Testis (tissue), 3 donors: ENCODE measurements around the gene RASGRF1. TPM values are rescaled to one million over a fixed set of nuclear protein-coding genes. Genes with fewer than 3 reads are reported as not detected.

Source experiments
- DNase-seq: peaks from one replicate; pipeline ENCODE4 v3.0.0-alpha.2; 2019
- H3K27ac ChIP-seq, 2 donors: fragments of 200-600 bp; sonication (generic); one replicate each; pipeline ENCODE4 v1.5.1; 2019
- H3K27me3 ChIP-seq: fragments of 200-600 bp; sonication (generic); one replicate; pipeline ENCODE4 v1.5.1; 2019
- H3K36me3 ChIP-seq: fragments of 200-600 bp; sonication (generic); one replicate; pipeline ENCODE4 v1.5.1; 2017; ENCODE audit warnings: low read depth; ENCODE audit errors: missing control alignments
- H3K4me1 ChIP-seq: fragments of 200-600 bp; sonication (generic); one replicate; pipeline ENCODE4 v1.5.1; 2019
- H3K4me3 ChIP-seq, 2 donors: fragments of 200-600 bp; sonication (generic); one replicate each; pipeline ENCODE4 v1.5.1; 2017 to 2019
- H3K9me3 ChIP-seq: fragments of 200-600 bp; sonication (generic); one replicate; pipeline ENCODE4 v1.5.1; 2017
- POLR2A ChIP-seq: fragments of 450-650 bp; IDR thresholded peaks from one replicate; pipeline ENCODE4 v1.6.1; 2017; ENCODE audit warnings: antibody characterized with exemption, mild to moderate bottlenecking, moderate library complexity
- WGBS, 2 donors: methylation state at CpG; one replicate each; pipeline ENCODE4 v1.1.5; 2018; 5-methylcytosine and 5-hydroxymethylcytosine counted together
- intact Hi-C: fragments of 100-400 bp; cut with DNase I; formaldehyde crosslinking; loops from one replicate; pipeline ENCODE4 v1.15.1; 2023; ENCODE audit warnings: low total_unique reads
- polyA plus RNA-seq: library from polyadenylated mRNA; stranded (reverse); fragments of 350-450 nt; fragmentation: Illumina TruSeq; extraction: RNeasy Lipid Tissue Mini Kit (QIAGEN cat#74804); gene quantifications from one replicate; pipeline ENCODE4 v1.2.3, GENCODE V29; 2014; ENCODE audit warnings: low read depth, low replicate concordance; ENCODE audit not compliant: insufficient read depth
- total RNA-seq, 2 donors: library from RNA; depleted of rRNA; stranded (reverse); fragments of >200 nt; gene quantifications; one replicate each; pipeline ENCODE4 v1.2.3, GENCODE V29; 2016
- TF ChIP-seq, protein P1 (sequence below), 3 experiments: fragments of 450-650 bp in 2 of 3; fragments of 200-600 bp in 1 of 3; sonication (generic) in 1 of 3; IDR thresholded peaks; one replicate each; pipeline ENCODE4 v1.5.1; 2016 to 2019; ENCODE audit warnings: antibody characterized with exemption in 3 of 3, mild to moderate bottlenecking in 2 of 3, moderate library complexity in 1 of 3

Gene RASGRF1
- total and polyA plus RNA-seq, 3 donors from 2014 or later: 2.6 to 3.3 (median 3.1) TPM

DNA sequence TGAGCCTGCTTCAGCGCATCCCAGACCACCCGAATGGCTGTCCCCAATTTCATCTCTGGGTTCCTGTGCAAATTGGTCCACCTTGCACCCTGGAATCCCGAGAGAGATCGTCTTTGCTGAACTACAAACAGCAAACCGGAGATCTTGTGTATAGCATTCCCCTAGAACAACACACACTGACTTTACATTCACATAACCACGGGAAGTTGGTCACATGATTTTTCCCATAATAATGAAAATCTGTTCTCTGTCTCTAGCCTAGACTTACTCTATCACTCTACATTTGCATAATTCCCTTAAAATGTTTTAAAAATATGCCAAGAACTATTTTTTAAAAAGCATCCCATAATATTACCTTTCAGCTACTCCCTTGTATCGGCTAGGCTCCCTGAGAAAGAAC lies 180.3 kb downstream of the RASGRF1 start:
- intact Hi-C loops: no loop called here
- Histone ChIP-seq H3K9me3 (no peaks in the 10 kb centered on the region), H3K27me3 (no peaks in the 10 kb centered on the region), H3K4me3 (no peak overlapping the region), H3K27ac (no peak overlapping the region), H3K4me1 (peaks cover 25% of the 10 kb centered on the region), H3K36me3 (no peaks in the 10 kb centered on the region)
- no peak for DNase-seq
- TF ChIP-seq POLR2A: no peak
- TF ChIP-seq, protein P1, sequence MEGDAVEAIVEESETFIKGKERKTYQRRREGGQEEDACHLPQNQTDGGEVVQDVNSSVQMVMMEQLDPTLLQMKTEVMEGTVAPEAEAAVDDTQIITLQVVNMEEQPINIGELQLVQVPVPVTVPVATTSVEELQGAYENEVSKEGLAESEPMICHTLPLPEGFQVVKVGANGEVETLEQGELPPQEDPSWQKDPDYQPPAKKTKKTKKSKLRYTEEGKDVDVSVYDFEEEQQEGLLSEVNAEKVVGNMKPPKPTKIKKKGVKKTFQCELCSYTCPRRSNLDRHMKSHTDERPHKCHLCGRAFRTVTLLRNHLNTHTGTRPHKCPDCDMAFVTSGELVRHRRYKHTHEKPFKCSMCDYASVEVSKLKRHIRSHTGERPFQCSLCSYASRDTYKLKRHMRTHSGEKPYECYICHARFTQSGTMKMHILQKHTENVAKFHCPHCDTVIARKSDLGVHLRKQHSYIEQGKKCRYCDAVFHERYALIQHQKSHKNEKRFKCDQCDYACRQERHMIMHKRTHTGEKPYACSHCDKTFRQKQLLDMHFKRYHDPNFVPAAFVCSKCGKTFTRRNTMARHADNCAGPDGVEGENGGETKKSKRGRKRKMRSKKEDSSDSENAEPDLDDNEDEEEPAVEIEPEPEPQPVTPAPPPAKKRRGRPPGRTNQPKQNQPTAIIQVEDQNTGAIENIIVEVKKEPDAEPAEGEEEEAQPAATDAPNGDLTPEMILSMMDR (IDR thresholded peaks at IDR 0.05): no peak
- 70 to 82% methylated on average over 7 of the region's 7 CpGs for WGBS, 2 donors

Other genes starting within 250 kb of the RASGRF1 start
- gene MORF4L1, start 217.9 kb downstream of the RASGRF1 start, total RNA-seq: 100 to 1,000 TPM; 413 to 414 TPM
- 1,132 TPM for gene MORF4L1, start 217.9 kb downstream of the RASGRF1 start, polyA plus RNA-seq
- gene CTSH, start 145.7 kb downstream of the RASGRF1 start, total RNA-seq: 10 to 100 TPM; 44.3 to 45.6 TPM
- 152 TPM for gene CTSH, start 145.7 kb downstream of the RASGRF1 start, polyA plus RNA-seq
- under 1 TPM; 0.08 to 0.12 TPM for gene ANKRD34C, start 191.9 kb upstream of the RASGRF1 start, total RNA-seq
- 0.12 TPM for gene ANKRD34C, start 191.9 kb upstream of the RASGRF1 start, polyA plus RNA-seq
- gene TMED3, start 220.3 kb upstream of the RASGRF1 start, total RNA-seq: 100 to 1,000 TPM in 1 of 2 donors, 10 to 100 TPM in 1; 88.6 to 127 TPM
- gene TMED3, start 220.3 kb upstream of the RASGRF1 start, polyA plus RNA-seq: 94.0 TPM